Endodermal cell (in vitro differentiated cells): ENCODE results near the gene PLEKHG3. TPM values are rescaled to one million over a fixed set of nuclear protein-coding genes. Genes with fewer than 3 reads are reported as not detected.

ENCODE experiments used
- DNase-seq: peaks from one replicate; pipeline ENCODE4 v3.0.0-alpha.2; 2017
- H3K27ac ChIP-seq: 2 replicates; pipeline ENCODE4 v1.5.1; 2013; ENCODE audit warnings: mild to moderate bottlenecking, low read depth, low read length, moderate library complexity
- H3K27me3 ChIP-seq: 2 replicates; pipeline ENCODE4 v1.6.1; 2013; ENCODE audit warnings: mild to moderate bottlenecking, low read length, moderate library complexity; ENCODE audit not compliant: insufficient read depth, control insufficient read depth, poor library complexity, severe bottlenecking
- H3K36me3 ChIP-seq: 2 replicates; pipeline ENCODE4 v1.7.0; 2013; ENCODE audit warnings: mild to moderate bottlenecking, low read length, moderate library complexity; ENCODE audit not compliant: control insufficient read depth, insufficient read depth
- H3K4me1 ChIP-seq: one replicate; pipeline ENCODE4 v1.7.0; 2013; ENCODE audit warnings: low read length; ENCODE audit not compliant: control insufficient read depth, insufficient read depth
- H3K4me3 ChIP-seq: 2 replicates; pipeline ENCODE4 v1.5.1; 2013; ENCODE audit warnings: mild to moderate bottlenecking, low read length, moderate library complexity
- H3K9ac ChIP-seq: 2 replicates; pipeline ENCODE4 v1.6.1; 2013; ENCODE audit warnings: mild to moderate bottlenecking, low read length, moderate library complexity; ENCODE audit not compliant: poor library complexity, severe bottlenecking; ENCODE audit errors: extremely low read depth
- H3K9me3 ChIP-seq: 2 replicates; pipeline ENCODE4 v1.6.1; 2013; ENCODE audit warnings: mild to moderate bottlenecking, low read length, moderate library complexity; ENCODE audit not compliant: control insufficient read depth
- H3K27ac Mint-ChIP-seq: 2 replicates; pipeline ENCODE4 v1.8.0; 2020; ENCODE audit warnings: mixed read lengths
- H3K27me3 Mint-ChIP-seq: 2 replicates; pipeline ENCODE4 v1.8.0; 2021; ENCODE audit warnings: mild to moderate bottlenecking, mixed read lengths; ENCODE audit not compliant: insufficient read depth
- H3K36me3 Mint-ChIP-seq: 2 replicates; pipeline ENCODE4 v1.8.0; 2020; ENCODE audit warnings: low read depth, mixed read lengths
- H3K4me1 Mint-ChIP-seq: 2 replicates; pipeline ENCODE4 v1.8.0; 2020; ENCODE audit warnings: mixed read lengths
- H3K4me3 Mint-ChIP-seq: 2 replicates; pipeline ENCODE4 v1.8.0; 2020; ENCODE audit warnings: mild to moderate bottlenecking, moderate library complexity, mixed read lengths
- H3K9me3 Mint-ChIP-seq: 2 replicates; pipeline ENCODE4 v1.8.0; 2020; ENCODE audit warnings: mild to moderate bottlenecking, mixed read lengths
- WGBS, 2 experiments: methylation state at CpG; one replicate each; pipeline versions ENCODE4 v1.1.5 to v1.1.7; 2013; ENCODE audit warnings: missing lambda C conversion rate in 2 of 2, mixed read lengths in 1 of 2; ENCODE audit not compliant: insufficient coverage in 1 of 2, insufficient read length in 1 of 2; 5-methylcytosine and 5-hydroxymethylcytosine counted together
- total RNA-seq, 2 donors: library from RNA; stranded (reverse); fragmentation: NEBNext Ultra II Directional in 1 of 2; extraction: Animal tissue kit (Norgen Biotek cat#: 25700) in 1 of 2; gene quantifications; 2 replicates in 1 of 2; 3 replicates in 1 of 2; pipeline ENCODE4 v1.2.1, GENCODE V29; 2021
- TF ChIP-seq, protein P1 (sequence below): fragments of 200-600 bp; sonication (generic); conservative IDR thresholded peaks from 2 replicates; pipeline ENCODE4 v1.5.0; 2021; ENCODE audit warnings: antibody characterized with exemption, mild to moderate bottlenecking

Gene PLEKHG3
- total RNA-seq, 2 donors from 2014 or later: 31.7 to 52.6 TPM

DNA sequence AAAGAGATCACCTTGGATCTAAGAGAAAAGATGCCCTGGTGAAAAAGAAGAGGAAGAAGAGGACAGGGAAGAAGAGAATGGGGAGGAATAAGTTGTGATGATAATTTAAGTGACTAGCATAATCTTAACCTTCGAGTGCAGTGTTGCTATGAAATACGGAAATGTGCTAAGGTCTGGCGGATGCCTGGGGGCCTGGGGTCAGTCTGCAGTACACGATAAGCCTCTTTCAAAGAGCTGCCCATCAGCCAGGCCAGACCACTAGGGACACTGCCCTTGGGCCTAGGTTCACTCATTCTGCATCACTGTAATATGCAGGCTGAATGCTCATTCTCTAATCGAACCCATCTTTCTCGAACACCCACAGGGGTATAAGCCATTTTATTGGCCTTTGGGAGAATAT lies 83.4 kb downstream of the PLEKHG3 start:
- H3K9ac ChIP-seq: no peak overlapping the region
- H3K4me1 ChIP-seq: no peaks in the 10 kb centered on the region
- H3K36me3 ChIP-seq: no peaks in the 10 kb centered on the region
- Mint-ChIP-seq H3K9me3 (no peaks in the 10 kb centered on the region), H3K36me3 (no peaks in the 10 kb centered on the region), H3K27me3 (no peaks in the 10 kb centered on the region), H3K27ac (no peak overlapping the region), H3K4me3 (no peak overlapping the region), H3K4me1 (no peaks in the 10 kb centered on the region)
- DNase-seq: no peak
- no peak overlapping the region for H3K4me3 ChIP-seq
- TF ChIP-seq, protein P1, sequence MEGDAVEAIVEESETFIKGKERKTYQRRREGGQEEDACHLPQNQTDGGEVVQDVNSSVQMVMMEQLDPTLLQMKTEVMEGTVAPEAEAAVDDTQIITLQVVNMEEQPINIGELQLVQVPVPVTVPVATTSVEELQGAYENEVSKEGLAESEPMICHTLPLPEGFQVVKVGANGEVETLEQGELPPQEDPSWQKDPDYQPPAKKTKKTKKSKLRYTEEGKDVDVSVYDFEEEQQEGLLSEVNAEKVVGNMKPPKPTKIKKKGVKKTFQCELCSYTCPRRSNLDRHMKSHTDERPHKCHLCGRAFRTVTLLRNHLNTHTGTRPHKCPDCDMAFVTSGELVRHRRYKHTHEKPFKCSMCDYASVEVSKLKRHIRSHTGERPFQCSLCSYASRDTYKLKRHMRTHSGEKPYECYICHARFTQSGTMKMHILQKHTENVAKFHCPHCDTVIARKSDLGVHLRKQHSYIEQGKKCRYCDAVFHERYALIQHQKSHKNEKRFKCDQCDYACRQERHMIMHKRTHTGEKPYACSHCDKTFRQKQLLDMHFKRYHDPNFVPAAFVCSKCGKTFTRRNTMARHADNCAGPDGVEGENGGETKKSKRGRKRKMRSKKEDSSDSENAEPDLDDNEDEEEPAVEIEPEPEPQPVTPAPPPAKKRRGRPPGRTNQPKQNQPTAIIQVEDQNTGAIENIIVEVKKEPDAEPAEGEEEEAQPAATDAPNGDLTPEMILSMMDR: no peak
- no peaks in the 10 kb centered on the region for H3K9me3 ChIP-seq
- 96% methylated on average over 6 of the region's 6 CpGs for WGBS, 2 experiments
- H3K27ac ChIP-seq: no peak overlapping the region
- H3K27me3 ChIP-seq: no peaks in the 10 kb centered on the region

GRCh38 chr14:64788706-64789105 lies 84.5 kb downstream of the PLEKHG3 start:
- no peaks in the 10 kb centered on the region for H3K27me3 Mint-ChIP-seq
- Histone ChIP-seq H3K4me1 (no peaks in the 10 kb centered on the region), H3K27ac (no peak overlapping the region), H3K4me3 (no peak overlapping the region), H3K27me3 (no peaks in the 10 kb centered on the region), H3K36me3 (no peaks in the 10 kb centered on the region), H3K9ac (no peak overlapping the region), H3K9me3 (no peaks in the 10 kb centered on the region)
- TF ChIP-seq, protein P1: no peak
- no peak for DNase-seq
- 96 to 100% methylated on average over 1 of the region's 1 CpG for WGBS, 2 experiments
- no peaks in the 10 kb centered on the region for H3K4me1 Mint-ChIP-seq
- no peaks in the 10 kb centered on the region for H3K36me3 Mint-ChIP-seq
- H3K27ac Mint-ChIP-seq: no peak overlapping the region
- H3K9me3 Mint-ChIP-seq: no peaks in the 10 kb centered on the region
- H3K4me3 Mint-ChIP-seq: no peak overlapping the region

- Mint-ChIP-seq H3K27ac (no peak overlapping the region), H3K27me3 (peaks cover 2% of the 10 kb centered on the region), H3K9me3 (no peaks in the 10 kb centered on the region), H3K4me3 (no peak overlapping the region), H3K36me3 (no peaks in the 10 kb centered on the region), H3K4me1 (no peaks in the 10 kb centered on the region)
- no peak for DNase-seq
- Histone ChIP-seq H3K9me3 (no peaks in the 10 kb centered on the region), H3K4me3 (no peak overlapping the region), H3K36me3 (no peaks in the 10 kb centered on the region), H3K27me3 (no peaks in the 10 kb centered on the region), H3K4me1 (no peaks in the 10 kb centered on the region), H3K9ac (no peak overlapping the region), H3K27ac (no peak overlapping the region)
- TF ChIP-seq, protein P1: no peak
- WGBS, 2 experiments: 87 to 88% methylated on average over 4 to 5 of the region's 5 CpGs
Observed at GRCh38 chr14:64789696-64790095, 85.5 kb downstream of the PLEKHG3 start.
